SU-DHL-6 (cell line): Measurements from ENCODE around the gene SLC2A4RG.

Experiments used
- H2AFZ ChIP-seq: fragments of 200-600 bp; sonication (generic); 2 replicates; pipeline ENCODE4 v1.6.1; 2014; ENCODE audit warnings: low read depth, mild to moderate bottlenecking, moderate library complexity, mixed read lengths, antibody characterized with exemption, low read length; ENCODE audit not compliant: severe bottlenecking
- H3F3A ChIP-seq: fragments of 200-600 bp; shearing (Covaris generic); 2 replicates; pipeline ENCODE4 v1.6.0; 2016; ENCODE audit warnings: antibody characterized with exemption, mild to moderate bottlenecking; ENCODE audit not compliant: insufficient read depth
- H3K27ac ChIP-seq: fragments of 200-600 bp; sonication (generic); 2 replicates; pipeline ENCODE4 v1.5.1; 2016; ENCODE audit warnings: low read depth, mild to moderate bottlenecking, low read length, moderate library complexity, mixed read lengths
- H3K27me3 ChIP-seq: fragments of 200-600 bp; sonication (generic), shearing (Covaris generic); 2 replicates; pipeline ENCODE4 v1.6.0; 2014; ENCODE audit warnings: mild to moderate bottlenecking, low read length
- H3K36me3 ChIP-seq: fragments of 200-600 bp; sonication (generic); 2 replicates; pipeline ENCODE4 v1.6.1; 2014; ENCODE audit warnings: mild to moderate bottlenecking, low read length, mixed read lengths
- H3K4me2 ChIP-seq: fragments of 300-600, 200-600 bp; shearing (Covaris generic), sonication (generic); 2 replicates; pipeline ENCODE4 v1.6.0; 2014; ENCODE audit warnings: low read length, low read depth, mild to moderate bottlenecking; ENCODE audit not compliant: poor library complexity, severe bottlenecking
- H3K4me3 ChIP-seq: fragments of 200-600 bp; sonication (generic); 2 replicates; pipeline ENCODE4 v1.5.1; 2014; ENCODE audit warnings: antibody characterized with exemption, low read length, mild to moderate bottlenecking, mixed read lengths; ENCODE audit not compliant: insufficient read depth, poor library complexity, severe bottlenecking
- H3K79me2 ChIP-seq: fragments of 200-600 bp; sonication (generic); 2 replicates; pipeline ENCODE4 v1.6.1; 2014; ENCODE audit warnings: mild to moderate bottlenecking, low read length, moderate library complexity; ENCODE audit not compliant: insufficient read depth
- H3K9ac ChIP-seq: fragments of 200-600 bp; sonication (generic); 2 replicates; pipeline ENCODE4 v1.7.0; 2014; ENCODE audit warnings: mild to moderate bottlenecking, low read length
- H3K9me2 ChIP-seq: fragments of 200-600 bp; sonication (generic); replicated peaks from 2 replicates; pipeline ENCODE4 v1.6.1; 2014; ENCODE audit warnings: low read length; ENCODE audit not compliant: insufficient read depth
- H3K9me3 ChIP-seq: fragments of 200-600 bp; sonication (generic); 2 replicates; pipeline ENCODE4 v1.6.1; 2014; ENCODE audit warnings: low read length, mixed read lengths; ENCODE audit not compliant: insufficient read depth
- H4K20me1 ChIP-seq: fragments of 200-600 bp; sonication (generic); 2 replicates; pipeline ENCODE4 v1.6.1; 2014; ENCODE audit warnings: low read depth, mild to moderate bottlenecking, antibody characterized with exemption, low read length, moderate library complexity, mixed read lengths
- EZH2phosphoT487 ChIP-seq: fragments of 200-600 bp; sonication (generic), shearing (Covaris generic); conservative IDR thresholded peaks from 2 replicates; pipeline ENCODE4 v1.6.1; 2018; ENCODE audit warnings: mild to moderate bottlenecking, antibody characterized with exemption, low read length, moderate library complexity, mixed read lengths
- TF ChIP-seq, protein P1 (sequence below): fragments of 200-600 bp; sonication (generic); IDR thresholded peaks from one replicate; pipeline ENCODE4 v1.5.1; 2017; ENCODE audit warnings: antibody characterized with exemption, mild to moderate bottlenecking, low read length, moderate library complexity; ENCODE audit not compliant: insufficient read depth, poor library complexity, severe bottlenecking

The SLC2A4RG gene

DNA sequence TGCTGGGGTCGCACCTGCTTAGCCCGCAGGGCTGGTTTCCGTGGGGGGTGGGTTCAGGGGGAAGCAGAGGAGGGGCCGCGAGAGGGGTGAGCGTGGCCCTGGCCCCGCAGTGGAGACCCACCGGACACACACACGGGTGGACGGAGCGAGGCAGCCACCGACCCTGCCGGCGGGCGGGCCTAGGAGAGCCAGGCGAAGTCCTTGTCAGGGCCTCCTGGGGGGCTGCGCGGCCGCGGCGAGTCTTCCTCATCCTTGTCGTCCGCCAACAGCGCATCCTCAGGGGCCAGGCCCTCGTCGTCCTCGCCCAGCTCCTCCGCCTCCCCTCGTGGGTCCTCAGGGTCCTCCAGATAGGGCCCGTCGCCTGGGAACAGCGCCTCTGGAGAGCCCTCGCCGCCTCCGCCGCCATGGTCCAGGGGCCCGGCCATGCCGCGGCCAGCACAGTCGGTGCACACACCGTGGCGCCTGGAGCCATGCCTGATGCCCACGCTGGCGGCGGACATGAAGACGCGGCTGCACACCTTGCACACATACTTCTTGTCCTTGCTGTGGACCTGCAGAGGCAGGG, 7.3 kb downstream of the SLC2A4RG start:
- Histone ChIP-seq H2AFZ (no peak overlapping the region), H3K9me3 (no peaks in the 10 kb centered on the region), H3K79me2 (no peaks in the 10 kb centered on the region), H3K36me3 (no peaks in the 10 kb centered on the region), H3F3A (peaks cover 14% of the 10 kb centered on the region; the same call in 1 of the 2 replicates), H4K20me1 (no peaks in the 10 kb centered on the region), H3K4me3 (no peak overlapping the region), H3K9me2 (no peaks in the 10 kb centered on the region), H3K27ac (no peak overlapping the region), H3K9ac (no peak overlapping the region), H3K4me2 (no peak overlapping the region), H3K27me3 (no peaks in the 10 kb centered on the region)
- TF ChIP-seq, protein P1, sequence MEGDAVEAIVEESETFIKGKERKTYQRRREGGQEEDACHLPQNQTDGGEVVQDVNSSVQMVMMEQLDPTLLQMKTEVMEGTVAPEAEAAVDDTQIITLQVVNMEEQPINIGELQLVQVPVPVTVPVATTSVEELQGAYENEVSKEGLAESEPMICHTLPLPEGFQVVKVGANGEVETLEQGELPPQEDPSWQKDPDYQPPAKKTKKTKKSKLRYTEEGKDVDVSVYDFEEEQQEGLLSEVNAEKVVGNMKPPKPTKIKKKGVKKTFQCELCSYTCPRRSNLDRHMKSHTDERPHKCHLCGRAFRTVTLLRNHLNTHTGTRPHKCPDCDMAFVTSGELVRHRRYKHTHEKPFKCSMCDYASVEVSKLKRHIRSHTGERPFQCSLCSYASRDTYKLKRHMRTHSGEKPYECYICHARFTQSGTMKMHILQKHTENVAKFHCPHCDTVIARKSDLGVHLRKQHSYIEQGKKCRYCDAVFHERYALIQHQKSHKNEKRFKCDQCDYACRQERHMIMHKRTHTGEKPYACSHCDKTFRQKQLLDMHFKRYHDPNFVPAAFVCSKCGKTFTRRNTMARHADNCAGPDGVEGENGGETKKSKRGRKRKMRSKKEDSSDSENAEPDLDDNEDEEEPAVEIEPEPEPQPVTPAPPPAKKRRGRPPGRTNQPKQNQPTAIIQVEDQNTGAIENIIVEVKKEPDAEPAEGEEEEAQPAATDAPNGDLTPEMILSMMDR, result no peak
- no peak for TF ChIP-seq EZH2phosphoT487

DNA sequence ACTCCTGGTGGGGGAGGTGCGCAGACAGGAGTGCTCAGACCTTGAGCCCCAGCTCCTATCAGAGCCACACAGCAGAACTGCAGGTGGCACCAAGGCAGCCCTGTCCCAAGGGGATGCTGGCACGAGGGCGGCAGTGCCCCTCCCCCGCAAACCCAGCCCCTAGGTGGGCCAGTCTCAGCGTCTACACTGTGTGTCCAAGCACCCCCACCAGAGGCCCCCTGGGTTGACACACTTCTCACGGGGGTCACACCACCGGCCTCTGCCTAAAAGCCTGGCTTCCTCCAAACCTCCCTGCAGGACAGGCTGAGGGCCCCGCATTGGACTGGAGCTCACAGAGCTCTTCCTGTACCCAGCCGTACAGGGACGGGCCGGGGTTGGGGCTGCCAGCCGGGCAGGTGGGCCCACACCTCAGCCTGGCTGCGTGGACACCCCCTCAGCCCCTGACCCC, 8.1 kb downstream of the SLC2A4RG start:
- Histone ChIP-seq H3F3A (peaks cover 14% of the 10 kb centered on the region; the same call in 1 of the 2 replicates), H3K9me2 (no peaks in the 10 kb centered on the region), H2AFZ (no peak overlapping the region), H3K27me3 (no peaks in the 10 kb centered on the region), H3K4me2 (peak overlapping the region; percentile 4), H3K4me3 (no peak overlapping the region), H3K79me2 (no peaks in the 10 kb centered on the region), H3K27ac (no peak overlapping the region), H3K9me3 (no peaks in the 10 kb centered on the region), H3K9ac (no peak overlapping the region), H3K36me3 (no peaks in the 10 kb centered on the region), H4K20me1 (no peaks in the 10 kb centered on the region)
- no peak for TF ChIP-seq EZH2phosphoT487
- TF ChIP-seq, protein P1, result no peak

DNA sequence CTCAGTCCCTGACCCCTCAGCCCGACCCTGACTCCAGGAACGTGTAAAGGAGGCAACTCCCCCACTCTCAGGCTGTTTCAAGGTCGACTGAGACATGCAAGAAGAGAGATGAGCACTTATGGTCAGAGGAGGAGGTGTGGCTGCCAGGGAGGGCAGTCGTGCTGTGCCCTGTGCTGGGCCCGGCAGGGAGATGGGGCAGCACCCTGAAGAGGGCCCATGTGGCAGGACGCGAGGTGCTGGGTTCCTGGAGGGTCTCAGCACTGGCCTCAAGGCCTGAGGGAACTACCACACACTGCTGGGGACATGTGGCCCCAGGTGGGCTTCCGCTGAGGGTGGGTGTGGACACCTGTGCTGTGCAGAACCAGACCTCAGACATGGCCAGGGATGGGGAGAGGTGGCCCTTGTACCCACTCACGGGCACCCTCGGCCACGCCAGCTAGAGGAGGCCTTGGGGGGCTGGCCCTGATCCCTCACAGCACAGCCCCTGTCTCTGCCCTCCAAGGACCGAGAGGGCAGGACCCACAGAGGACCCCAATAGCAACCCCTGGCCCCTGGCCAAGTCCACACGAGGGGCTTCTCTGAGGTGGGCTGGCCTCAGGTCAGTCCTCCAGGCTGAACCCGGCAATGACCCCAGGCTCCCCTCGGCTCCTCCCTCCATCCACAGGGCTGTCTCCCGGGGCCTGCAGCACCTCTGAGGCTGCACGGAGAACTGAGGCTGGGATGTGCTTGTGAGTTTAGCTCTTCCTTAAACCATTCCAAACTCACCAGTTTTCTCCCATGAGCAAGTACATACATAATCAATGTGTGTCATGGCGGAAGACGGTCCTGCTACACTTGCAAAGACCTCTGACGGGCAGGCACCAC, 8.7 kb downstream of the SLC2A4RG start:
- H3K4me2 ChIP-seq, result no peak overlapping the region
- no peak overlapping the region for H3K27ac ChIP-seq
- no peaks in the 10 kb centered on the region for H4K20me1 ChIP-seq
- H3K27me3 ChIP-seq, result no peaks in the 10 kb centered on the region
- H3K9me2 ChIP-seq, result no peaks in the 10 kb centered on the region
- peaks cover 12% of the 10 kb centered on the region; the same call in 1 of the 2 replicates for H3F3A ChIP-seq
- H3K36me3 ChIP-seq, result no peaks in the 10 kb centered on the region
- no peaks in the 10 kb centered on the region for H3K79me2 ChIP-seq
- no peak overlapping the region for H3K9ac ChIP-seq
- TF ChIP-seq EZH2phosphoT487, result no peak
- TF ChIP-seq, protein P1, result no peak
- H3K9me3 ChIP-seq, result no peaks in the 10 kb centered on the region
- H3K4me3 ChIP-seq, result no peak overlapping the region
- no peak overlapping the region for H2AFZ ChIP-seq
